ENCODE results near the gene ASPN. TPM values are rescaled to one million over a fixed set of nuclear protein-coding genes. Genes with fewer than 3 reads are reported as not detected.

The ASPN gene
- total RNA-seq, 4 donors from 2014 or later: 3.3 to 18.4 (median 5.5) TPM

GRCh38 chr9:92512622-92513021 is 30.3 kb upstream of the ASPN start:
- Histone ChIP-seq H3K9me3 (no peaks in the 10 kb centered on the region), H3K36me3 (peaks cover 0 to 31% (median 0%) of the 10 kb centered on the region in 3 donors), H3K27me3 (no peaks in the 10 kb centered on the region), H3K4me3 (no peak overlapping the region), H3K4me1 (peaks cover 0 to 12% (median 5%) of the 10 kb centered on the region in 4 donors), H3K27ac (no peak overlapping the region)
- DNase-seq (ENCODE audit: low spot score in 2 of 2): no peak
- 59 to 81% methylated on average over 3 of the region's 3 CpGs for WGBS, 2 donors
- TF ChIP-seq POLR2A (IDR thresholded peaks at IDR 0.05) (no peak), EP300 (IDR thresholded peaks at IDR 0.05) (no peak), CTCF (IDR thresholded peaks at IDR 0.05) (no peak)

- Histone ChIP-seq H3K4me3 (no peak overlapping the region), H3K27me3 (no peaks in the 10 kb centered on the region), H3K36me3 (peaks cover 0 to 20% (median 0%) of the 10 kb centered on the region in 3 donors), H3K4me1 (peaks cover 0 to 30% (median 16%) of the 10 kb centered on the region in 4 donors), H3K9me3 (no peaks in the 10 kb centered on the region), H3K27ac (no peak overlapping the region)
- TF ChIP-seq CTCF (IDR thresholded peaks at IDR 0.05): no peak
- TF ChIP-seq POLR2A (IDR thresholded peaks at IDR 0.05): no peak
- TF ChIP-seq EP300 (IDR thresholded peaks at IDR 0.05): no peak
- no peak for DNase-seq (ENCODE audit: low spot score in 2 of 2)
These were observed 28.4 kb upstream of the ASPN start for GRCh38 chr9:92510747-92511146.

- no peaks in the 10 kb centered on the region for H3K27me3 ChIP-seq
- peak overlapping the region in 1 of 4 donors; percentile 28 for H3K27ac ChIP-seq
- DNase-seq (ENCODE audit: low spot score in 2 of 2): no peak
- no peak for TF ChIP-seq CTCF (IDR thresholded peaks at IDR 0.05)
- TF ChIP-seq POLR2A (IDR thresholded peaks at IDR 0.05): no peak
- TF ChIP-seq EP300 (IDR thresholded peaks at IDR 0.05): no peak
- H3K9me3 ChIP-seq: no peaks in the 10 kb centered on the region
- no peak overlapping the region for H3K4me3 ChIP-seq
- WGBS, 2 donors: 92 to 98% methylated on average over 5 of the region's 5 CpGs
- peaks cover 0 to 9% (median 0%) of the 10 kb centered on the region in 3 donors for H3K36me3 ChIP-seq
- peaks cover 0 to 47% (median 30%) of the 10 kb centered on the region in 4 donors for H3K4me1 ChIP-seq
These were observed 26.7 kb upstream of the ASPN start for GRCh38 chr9:92509050-92509449.

GRCh38 chr9:92508018-92508820 is 25.9 kb upstream of the ASPN start:
- DNase-seq (ENCODE audit: low spot score in 2 of 2): no peak
- H3K4me1 ChIP-seq: peaks cover 0 to 51% (median 30%) of the 10 kb centered on the region in 4 donors
- 41 to 55% methylated on average over 9 to 10 of the region's 10 CpGs for WGBS, 2 donors
- TF ChIP-seq POLR2A (IDR thresholded peaks at IDR 0.05): no peak
- no peak for TF ChIP-seq CTCF (IDR thresholded peaks at IDR 0.05)
- no peak for TF ChIP-seq EP300 (IDR thresholded peaks at IDR 0.05)
- H3K4me3 ChIP-seq: no peak overlapping the region
- peak overlapping the region; percentile 38 to 80 (median 62) for H3K27ac ChIP-seq
- H3K9me3 ChIP-seq: no peaks in the 10 kb centered on the region
- no peaks in the 10 kb centered on the region for H3K27me3 ChIP-seq
- peaks cover 0 to 8% (median 0%) of the 10 kb centered on the region in 3 donors for H3K36me3 ChIP-seq

- Histone ChIP-seq H3K9me3 (no peaks in the 10 kb centered on the region), H3K4me3 (no peak overlapping the region), H3K27ac (peak overlapping the region; percentile 38 to 80 (median 62)), H3K4me1 (peaks cover 0 to 51% (median 30%) of the 10 kb centered on the region in 4 donors), H3K36me3 (peaks cover 0 to under 1% (median 0%) of the 10 kb centered on the region in 3 donors), H3K27me3 (no peaks in the 10 kb centered on the region)
- no peak for DNase-seq (ENCODE audit: low spot score in 2 of 2)
- 67 to 68% methylated on average over 4 of the region's 4 CpGs for WGBS, 2 donors
- no peak for TF ChIP-seq CTCF (IDR thresholded peaks at IDR 0.05)
- TF ChIP-seq EP300 (IDR thresholded peaks at IDR 0.05): no peak
- no peak for TF ChIP-seq POLR2A (IDR thresholded peaks at IDR 0.05)
These were observed 25.2 kb upstream of the ASPN start for GRCh38 chr9:92507496-92507895.
